ENCODE measurements around the gene GLB1L3.

Gene GLB1L3

DNA sequence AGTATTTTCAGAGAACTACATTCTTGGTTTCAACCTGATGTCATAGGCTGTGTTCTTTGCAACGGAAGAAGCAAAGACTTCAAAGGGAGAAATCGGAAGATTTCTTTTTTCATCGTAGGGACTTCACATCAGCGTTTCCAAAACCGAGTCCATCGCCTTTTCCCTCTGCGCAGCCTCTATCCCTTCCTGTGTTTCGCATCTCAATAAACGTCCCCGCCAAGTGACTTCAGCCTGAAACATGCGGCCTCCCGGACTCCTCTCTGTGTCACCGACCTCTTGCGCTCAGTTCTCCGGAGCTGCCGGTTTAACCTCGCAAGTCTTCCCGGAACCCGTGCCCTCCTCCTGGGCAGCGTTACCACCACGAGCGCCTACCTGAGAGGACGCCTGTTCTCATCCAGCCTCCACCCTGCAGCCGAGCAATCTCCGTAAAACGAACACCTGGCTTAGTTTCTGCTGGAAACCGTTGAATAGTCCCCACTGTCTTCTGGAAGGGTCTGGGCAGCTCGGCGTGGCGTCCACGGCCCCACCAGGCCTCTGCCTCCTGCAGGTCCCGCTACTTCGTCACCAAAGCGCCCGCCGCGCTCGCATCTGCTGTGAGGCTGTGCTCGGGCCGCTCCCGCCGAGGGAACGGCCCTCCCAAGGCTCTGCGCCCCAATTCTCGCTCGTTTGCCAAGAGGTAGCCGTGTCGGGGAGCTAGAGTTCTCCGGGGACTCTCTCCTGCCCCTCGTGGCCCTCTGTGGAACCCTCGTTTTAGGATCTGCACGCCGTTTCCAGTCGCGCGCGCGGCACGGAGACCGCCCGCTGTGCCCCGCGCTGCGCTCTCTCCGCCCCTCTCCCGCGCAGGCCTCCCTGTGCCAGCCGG is at the start of gene GLB1L3:
TSS of gene GLB1L3 (plus strand) at position 846 of the 862 bp plus-strand sequence. CDS start 362 bp downstream, outside the sequence.
- no peak for FAIRE-seq

DNA sequence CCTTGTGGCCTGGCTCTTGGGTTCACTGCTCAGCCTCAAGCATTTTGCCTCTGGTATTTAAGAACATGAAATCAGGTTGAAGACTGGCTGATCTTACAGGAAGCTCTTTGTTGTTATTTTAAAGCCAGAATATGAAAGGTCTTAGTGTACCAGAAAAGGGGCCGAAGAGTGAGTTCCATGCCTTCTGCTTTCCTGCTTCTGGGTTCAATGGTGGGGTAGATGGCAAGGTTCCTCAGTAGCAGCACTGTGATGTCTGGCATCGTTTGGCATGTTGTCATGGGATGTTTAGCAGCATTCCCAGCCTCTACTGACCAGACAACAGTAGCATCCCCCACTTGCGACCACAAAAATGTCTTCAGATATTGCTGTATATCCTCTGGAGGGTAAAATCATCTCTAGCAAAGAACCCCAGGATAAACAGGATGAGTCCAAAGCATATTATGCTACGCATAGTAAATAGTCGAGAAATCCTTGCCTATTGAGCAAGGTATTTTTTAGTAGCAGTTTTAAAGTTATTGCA is 49.3 kb upstream of the GLB1L3 start:
- FAIRE-seq, result no peak

GRCh38 chr11:134228625-134229024 is 47.6 kb upstream of the GLB1L3 start:
- no peak for FAIRE-seq

- no peak for FAIRE-seq
Measured at GRCh38 chr11:134229126-134229790, 46.9 kb upstream of the GLB1L3 start.

GRCh38 chr11:134230339-134230738 is 45.8 kb upstream of the GLB1L3 start:
- FAIRE-seq, result no peak

GRCh38 chr11:134231958-134232659 is 44.1 kb upstream of the GLB1L3 start:
- no peak for FAIRE-seq

DNA sequence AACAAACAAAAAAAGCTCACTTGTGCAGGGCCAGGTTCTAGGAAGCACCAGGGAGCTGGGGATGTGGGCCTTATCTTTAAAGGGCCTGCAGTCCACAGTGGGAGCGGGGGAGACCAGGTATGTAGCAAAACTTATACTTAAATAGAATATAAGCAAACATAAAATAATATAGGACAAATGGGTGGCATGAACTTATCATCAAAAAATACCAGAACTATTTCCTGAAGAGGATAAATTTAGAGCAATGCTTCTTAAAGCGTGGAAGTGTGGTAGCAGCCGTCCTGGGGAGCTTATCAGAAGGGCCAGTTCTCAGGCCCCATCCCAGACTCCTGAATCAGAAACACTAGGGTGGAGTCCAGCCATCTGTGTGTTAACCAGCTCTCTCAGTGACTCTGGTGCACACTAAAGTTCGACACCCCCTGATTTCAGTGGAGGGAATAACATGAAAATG is 42.4 kb upstream of the GLB1L3 start:
- FAIRE-seq, result no peak

- FAIRE-seq, result no peak
Measured at GRCh38 chr11:134235399-134235798, 40.8 kb upstream of the GLB1L3 start.

DNA sequence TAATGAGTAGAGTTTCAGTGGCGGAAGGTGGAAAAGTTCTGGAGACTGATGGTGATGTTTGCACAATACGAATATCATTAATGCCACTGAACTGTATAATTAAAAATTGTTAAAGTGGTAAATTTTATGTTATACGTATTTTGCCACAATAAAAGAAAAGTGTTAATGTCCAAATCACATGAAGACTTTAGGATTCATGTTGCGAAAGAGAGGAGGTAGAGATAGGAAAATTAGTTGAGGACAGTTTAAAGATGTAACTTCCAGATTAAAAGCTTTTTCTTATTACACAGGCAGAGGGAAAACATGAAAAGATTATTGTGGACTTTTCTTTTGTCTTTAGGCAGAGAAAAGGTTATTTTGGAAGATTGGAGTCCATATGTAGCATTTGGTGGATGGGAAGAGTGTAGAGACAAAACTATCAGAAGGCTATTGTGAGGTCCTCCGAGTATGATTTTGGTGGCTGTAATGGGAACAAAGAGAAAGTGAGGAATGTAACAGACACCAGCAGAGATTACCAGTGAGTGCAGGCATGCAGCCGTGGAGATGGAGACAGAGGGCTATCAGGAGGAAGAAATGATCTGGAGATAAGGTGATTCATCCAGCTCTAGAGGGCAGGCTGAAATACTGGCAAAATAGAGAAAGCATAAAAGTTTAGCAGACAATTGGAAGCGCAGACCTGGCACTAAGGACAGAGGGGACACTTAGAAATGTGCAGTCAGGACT is 39.2 kb upstream of the GLB1L3 start:
- no peak for FAIRE-seq

- no peak for FAIRE-seq
Measured at GRCh38 chr11:134237557-134237922, 38.6 kb upstream of the GLB1L3 start.

GRCh38 chr11:134238956-134239355 is 37.2 kb upstream of the GLB1L3 start:
- FAIRE-seq, result no peak

DNA sequence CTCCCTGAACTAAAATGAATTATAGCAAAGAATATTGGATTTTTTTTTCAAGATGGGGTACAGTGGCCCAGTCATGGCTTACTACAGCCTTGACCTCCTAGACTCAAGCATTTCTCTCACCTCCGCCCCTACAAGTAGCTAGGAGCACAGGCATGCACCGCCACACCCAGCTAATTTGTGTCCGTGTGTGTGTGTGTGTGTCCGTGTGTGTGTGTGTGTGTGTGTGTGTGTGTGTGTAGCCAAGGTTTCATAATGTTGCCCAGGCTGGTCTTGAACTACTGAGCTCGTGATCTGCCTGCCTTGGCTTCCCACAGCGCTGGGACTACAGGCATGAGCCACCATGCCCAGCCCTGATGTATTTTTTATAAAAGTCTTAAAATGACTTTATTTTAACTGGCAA is 35.6 kb upstream of the GLB1L3 start:
- no peak for FAIRE-seq

DNA sequence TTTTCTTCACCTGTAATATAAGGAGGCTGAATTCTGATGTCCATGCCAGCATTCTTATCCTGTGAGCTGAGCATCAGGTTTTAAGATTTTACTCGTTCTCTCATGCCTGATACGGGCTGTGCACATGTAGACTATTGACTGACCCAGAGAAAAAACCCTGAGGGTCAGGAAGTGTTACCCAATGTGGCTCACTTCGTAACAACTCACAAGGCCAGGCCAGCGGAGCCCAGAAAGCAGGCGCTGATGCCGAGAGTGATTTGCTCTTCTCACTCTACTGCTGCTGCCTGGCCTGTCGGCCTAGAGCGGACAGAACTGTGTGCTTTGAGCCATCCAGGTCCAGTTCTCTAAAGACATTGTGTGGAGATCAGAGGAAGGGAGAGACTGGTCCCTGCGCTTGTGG is 33.8 kb upstream of the GLB1L3 start:
- FAIRE-seq, result no peak

DNA sequence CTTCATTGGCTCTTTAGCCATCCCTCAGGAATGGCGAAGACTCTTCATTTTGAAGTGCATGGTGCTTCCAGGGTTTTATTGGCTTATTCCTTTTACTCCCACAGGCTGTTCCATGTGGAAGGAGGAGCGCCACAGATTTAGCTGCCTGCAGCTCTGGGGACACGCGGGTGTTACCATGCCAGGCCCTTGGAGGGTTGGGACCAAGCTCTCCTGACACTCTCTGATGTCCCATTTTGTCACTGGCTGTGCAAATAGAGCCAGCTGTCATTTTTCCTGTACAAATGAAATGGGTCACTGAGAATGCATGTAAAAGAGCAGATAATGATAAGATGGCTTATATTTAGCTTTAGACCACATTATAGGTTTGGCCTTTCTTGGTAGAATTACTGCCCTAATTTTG is 32.3 kb upstream of the GLB1L3 start:
- FAIRE-seq, result no peak

DNA sequence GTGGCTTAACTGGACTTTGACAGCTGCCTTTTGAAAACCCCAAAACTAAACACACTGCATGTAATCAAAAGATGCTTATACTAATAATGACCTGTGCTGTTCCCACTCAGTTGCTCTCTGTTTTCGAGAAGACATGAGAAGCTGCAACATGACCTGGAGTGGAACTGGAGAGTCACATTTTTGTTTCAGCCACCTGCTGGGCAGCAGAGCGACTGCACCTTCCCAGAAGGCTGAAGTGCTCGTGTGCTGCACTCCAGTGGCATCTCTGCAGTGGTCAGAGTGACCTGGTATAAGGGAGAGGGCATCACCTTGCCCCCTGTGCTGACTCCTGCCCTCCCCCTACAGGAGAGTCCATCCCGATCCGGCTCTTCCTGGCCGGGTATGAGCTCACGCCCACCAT is 31.6 kb upstream of the GLB1L3 start:
- no peak for FAIRE-seq

GRCh38 chr11:134245434-134245833 is 30.7 kb upstream of the GLB1L3 start:
- FAIRE-seq, result no peak

GRCh38 chr11:134246100-134246499 is 30.1 kb upstream of the GLB1L3 start:
- no peak for FAIRE-seq

GRCh38 chr11:134246678-134247077 is 29.5 kb upstream of the GLB1L3 start:
- no peak for FAIRE-seq

- no peak for FAIRE-seq
Measured at GRCh38 chr11:134248910-134249480, 27.2 kb upstream of the GLB1L3 start.

DNA sequence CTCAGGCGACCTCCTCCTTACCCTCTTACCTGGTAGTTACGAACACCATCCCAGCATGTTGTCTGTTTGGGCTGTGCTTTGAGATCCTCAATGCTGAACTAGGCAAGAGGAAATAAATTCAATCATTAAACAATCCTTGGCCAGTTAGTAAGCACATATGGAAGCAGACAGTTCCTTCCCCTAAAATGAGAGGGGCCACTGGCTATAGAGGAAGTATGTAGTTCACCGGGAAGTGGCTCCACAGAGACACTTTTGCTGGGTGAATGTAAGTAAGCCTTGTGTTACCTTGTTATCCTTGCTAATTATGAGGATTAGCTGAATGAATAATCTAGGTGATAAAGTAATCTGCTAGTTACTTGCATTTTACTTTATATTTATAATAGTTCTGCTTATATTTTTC is 25.9 kb upstream of the GLB1L3 start:
- FAIRE-seq, result no peak

DNA sequence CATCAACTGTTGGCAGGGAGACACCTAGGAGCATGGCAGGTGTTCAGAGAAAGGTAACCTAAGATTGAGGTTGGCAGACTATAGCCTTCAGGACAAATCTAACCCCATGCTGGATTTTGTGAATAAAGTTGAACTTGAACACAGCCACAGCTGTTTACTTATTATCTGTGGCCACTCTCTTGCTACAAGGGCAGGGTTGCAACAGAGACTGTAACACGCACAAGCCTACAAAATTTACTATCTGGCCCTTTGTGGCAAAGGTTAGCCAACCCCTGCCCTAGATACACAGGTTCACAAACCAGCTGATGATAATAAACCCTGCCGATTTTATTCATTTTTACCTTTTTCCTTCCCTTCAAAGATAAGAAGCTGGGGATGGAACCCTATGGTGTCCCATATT is 25.5 kb upstream of the GLB1L3 start:
- no peak for FAIRE-seq

All from endometrium (tissue), 2 donors.